Stromal cell of bone marrow (primary cell): ENCODE results near the gene MPHOSPH9.
"Not testable (repeated sequence)": the region's sequence is repeated elsewhere in the genome, so short reads cannot be mapped to it uniquely, and the experiment has no call there.

Experiments used
- DNase-seq: peaks from one replicate; pipeline ENCODE4 v3.0.0-alpha.2; 2012; ENCODE audit warnings: low read depth

MPHOSPH9 gene

DNA sequence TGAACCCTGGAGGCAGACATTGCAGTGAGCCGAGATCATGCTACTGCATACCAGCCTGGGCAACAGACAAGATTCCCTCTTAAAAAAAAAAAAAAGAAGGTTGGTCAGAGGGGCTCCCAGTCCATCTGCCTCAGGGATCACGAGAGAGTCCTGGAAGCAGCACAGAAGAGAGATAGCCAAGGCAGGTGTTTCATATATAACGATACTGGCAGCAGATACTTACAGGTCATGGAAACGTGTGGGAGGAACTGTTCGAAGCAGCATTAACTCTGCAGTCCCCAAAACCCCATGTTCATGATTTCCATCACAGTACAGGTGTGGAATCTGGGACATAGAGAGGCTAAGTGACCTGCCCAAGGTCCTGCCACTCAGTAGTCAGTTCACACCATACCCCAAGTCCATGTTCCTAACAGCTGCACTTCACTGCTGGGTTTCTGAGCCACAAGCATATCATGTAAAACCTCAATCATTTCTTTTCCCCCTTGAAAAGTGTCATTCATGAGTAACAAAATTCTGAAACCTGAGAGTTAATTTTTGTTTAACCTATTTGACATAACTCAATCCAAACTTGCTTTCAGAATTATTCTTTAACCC, 22.0 kb upstream of the MPHOSPH9 start:
- no peak for DNase-seq

- DNase-seq = no peak
Observed at GRCh38 chr12:123253641-123254459, 20.9 kb upstream of the MPHOSPH9 start.

GRCh38 chr12:123252365-123252764, 19.4 kb upstream of the MPHOSPH9 start:
- not testable (repeated sequence) for DNase-seq

DNA sequence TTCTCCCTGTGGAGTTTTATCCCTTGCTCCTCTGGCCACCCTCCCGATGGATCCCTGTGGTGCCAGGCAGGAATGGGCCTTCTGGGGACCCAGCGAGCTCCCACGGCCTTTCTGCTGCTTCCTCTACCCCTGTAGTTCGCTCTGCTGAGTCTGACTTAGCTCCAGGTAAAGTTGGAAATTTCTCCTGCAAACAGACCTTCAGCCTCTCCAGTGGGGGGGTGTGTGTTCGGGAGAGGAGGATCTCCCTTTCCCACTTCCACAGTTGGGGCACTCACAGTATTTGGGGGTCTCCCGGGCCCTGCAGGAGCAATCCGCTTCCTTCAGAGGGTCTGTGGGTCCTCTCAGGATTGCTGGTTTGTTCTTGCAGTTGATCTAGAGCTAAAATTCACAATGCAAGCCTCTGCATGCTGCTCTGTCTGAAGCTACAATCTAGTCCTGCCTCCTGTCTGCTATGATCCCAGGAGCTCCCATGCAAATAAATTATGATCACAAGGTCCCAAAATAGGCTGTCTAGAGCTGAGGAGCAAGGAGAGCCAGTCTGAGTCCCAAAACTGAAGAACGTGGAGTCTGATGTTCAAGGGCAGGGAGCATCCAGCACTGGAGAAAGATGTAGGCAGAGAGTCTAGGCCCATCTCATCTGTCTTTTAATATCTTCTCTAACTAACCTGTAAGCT, 18.6 kb upstream of the MPHOSPH9 start:
- no peak for DNase-seq

DNA sequence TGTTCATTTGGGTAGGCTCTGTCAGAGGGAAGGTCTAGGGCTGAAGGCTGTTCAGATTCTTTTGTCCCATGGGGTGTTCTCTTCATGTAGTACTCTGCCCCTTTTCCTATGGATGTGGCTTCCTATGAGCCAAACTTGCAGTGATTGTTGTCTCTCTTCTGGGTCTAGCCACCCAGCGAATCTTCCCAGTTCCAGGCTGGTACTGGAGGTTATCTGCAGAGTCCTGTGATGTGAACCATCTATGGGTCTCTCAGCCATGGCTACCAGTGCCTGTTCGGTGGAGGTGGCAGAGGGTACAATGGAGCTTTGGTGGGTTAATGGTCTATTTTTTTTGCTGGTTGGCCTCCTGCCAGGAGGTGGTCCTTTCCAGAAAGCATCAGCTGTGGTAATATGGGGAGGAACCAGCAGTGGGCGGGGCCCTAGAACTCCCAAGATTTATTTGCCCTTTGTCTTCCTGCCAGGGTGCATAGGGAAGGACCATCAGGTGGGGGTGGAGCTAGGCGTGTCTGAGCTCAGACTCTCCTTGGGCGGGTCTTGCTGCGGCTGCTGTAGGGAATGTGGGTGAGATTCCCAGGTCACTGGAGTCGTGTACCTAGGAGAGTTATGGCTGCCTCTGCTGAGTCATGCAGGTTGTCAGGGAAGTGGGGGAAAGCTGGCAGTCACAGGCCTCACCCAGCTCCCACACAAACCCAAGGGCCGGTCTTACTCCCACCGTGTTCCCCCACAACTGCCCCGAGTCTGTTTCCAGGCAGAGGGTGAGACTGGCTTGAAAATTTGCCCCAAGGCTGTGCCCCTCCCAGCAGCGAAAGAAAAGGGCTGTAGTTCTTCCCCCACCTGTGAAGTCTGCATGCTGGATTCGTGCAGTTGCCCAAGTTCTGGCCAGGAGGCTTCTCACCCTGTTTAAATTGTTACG, 17.8 kb upstream of the MPHOSPH9 start:
- no peak for DNase-seq

DNA sequence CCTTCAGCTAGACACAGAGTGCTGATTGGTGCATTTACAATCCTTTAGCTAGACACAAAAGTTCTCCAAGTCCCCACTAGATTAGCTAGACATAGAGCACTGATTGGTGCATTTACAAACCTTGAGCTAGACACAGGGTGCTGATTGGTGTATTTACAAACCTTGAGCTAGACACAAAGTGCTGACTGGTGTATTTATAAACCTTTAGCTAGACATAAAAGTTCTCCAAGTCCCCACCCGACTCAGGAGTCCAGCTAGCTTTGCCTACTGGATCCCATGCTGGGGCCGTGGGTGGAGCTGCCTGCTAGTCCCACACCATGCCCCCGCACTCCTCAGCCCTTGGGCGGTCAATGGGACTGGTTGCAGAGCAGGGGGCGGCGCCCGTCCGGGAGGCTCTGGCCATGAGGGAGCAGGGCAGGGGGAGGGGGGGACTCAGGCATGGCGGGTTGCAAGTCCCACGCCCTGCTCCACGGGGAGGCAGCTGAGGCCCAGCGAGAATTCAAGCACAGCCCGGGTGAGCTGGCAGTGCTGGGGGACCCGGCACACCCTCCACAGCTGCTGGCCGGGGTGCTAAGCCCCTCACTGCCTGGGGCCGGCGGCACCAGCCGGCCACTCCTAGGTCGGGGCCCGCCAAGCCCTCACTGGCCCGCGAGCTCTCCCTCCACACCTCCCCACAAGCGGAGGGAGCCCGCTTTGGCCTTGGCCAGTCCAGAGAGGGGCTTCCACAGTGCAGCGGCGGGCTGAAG, 16.2 kb upstream of the MPHOSPH9 start:
- not testable (repeated sequence) for DNase-seq

DNA sequence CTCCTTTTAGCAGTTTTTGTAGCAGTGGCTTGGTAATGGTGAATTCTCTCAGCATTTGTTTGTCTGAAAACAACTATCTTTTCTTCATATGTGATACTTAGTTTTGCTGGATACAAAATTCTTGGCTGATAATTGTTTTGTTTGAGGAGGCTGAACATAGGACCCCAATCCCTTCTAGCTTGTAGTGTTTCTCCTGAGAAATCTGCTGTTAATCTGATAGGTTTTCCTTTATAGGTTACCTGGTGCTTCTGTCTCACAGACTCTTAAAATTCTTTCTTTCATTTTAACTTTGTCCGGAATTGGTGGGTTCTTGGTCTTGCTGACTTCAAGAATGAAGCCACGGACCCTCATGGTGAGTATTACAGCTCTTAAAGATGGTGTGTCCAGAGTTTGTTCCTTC, 15.2 kb upstream of the MPHOSPH9 start:
- DNase-seq = not testable (repeated sequence)

DNA sequence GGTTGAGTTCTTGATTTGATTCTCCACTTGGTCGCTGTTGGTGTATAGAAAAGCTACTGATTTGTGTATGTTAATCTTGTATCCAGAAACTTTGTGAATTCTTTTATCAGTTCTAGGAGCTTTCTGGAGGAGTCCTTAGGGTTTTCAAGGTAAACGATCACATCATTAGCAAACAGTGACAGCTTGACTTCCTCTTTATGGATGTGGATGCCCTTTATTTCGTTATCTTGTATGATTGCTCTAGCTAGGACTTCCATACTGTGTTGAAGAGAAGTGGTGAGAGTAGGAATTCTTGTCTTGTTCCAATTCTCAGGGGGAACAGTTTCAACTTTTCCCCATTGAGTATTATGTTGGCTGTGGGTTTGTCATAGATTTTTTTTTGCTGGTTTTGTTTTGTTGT, 12.7 kb upstream of the MPHOSPH9 start:
- no peak for DNase-seq

GRCh38 chr12:123243671-123244262, 10.8 kb upstream of the MPHOSPH9 start:
- no peak for DNase-seq

- DNase-seq = peak; percentile 18
Observed at GRCh38 chr12:123242116-123242904, 9.4 kb upstream of the MPHOSPH9 start.

- no peak for DNase-seq
Observed at GRCh38 chr12:123238961-123239360, 6.0 kb upstream of the MPHOSPH9 start.

GRCh38 chr12:123238330-123238682, 5.4 kb upstream of the MPHOSPH9 start:
- DNase-seq = no peak

GRCh38 chr12:123237646-123238329, 4.8 kb upstream of the MPHOSPH9 start:
- DNase-seq = peak; percentile 70

- no peak for DNase-seq
Observed at GRCh38 chr12:123233505-123234308, 766 bp upstream of the MPHOSPH9 start.

- no peak for DNase-seq
Observed at GRCh38 chr12:123232472-123232806, 502 bp downstream of the MPHOSPH9 start.

DNA sequence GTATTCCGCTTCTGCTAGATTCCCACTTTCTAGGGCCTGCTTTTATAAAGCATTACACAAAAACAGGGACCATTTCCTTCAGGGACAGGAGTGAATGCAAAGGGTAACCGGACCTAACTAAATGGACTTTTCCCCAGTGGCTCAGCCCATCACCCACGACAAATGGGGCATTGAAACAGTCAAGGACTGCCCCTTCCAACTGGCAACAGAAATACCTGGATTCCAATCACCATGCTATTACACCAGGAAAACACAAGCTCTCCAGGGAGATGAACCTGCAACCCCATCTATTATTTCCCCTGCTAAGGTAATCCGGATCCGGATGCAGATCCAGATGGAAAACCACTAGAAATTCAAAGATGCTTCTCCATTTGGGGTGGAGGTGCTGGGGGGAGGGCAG, 1.0 kb downstream of the MPHOSPH9 start:
- no peak for DNase-seq

DNA sequence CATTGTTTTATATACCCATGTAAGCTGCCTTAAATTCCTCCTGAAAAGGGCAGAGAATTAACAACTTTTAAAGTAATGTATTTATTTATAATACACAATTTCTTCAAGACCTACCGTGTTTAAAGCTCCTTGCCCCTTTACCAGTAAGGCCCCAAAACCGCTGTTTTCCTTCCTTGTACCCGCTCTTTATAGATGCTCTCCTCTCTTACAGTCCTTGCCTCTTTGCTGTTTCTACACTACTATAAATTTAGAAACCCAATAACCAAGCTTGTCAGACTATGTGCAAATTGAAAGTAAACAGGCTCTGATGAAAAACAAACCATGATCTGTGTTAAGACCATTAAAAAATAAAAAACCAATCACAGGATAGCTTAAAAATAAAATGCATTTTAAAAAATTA, 3.9 kb downstream of the MPHOSPH9 start:
- no peak for DNase-seq

DNA sequence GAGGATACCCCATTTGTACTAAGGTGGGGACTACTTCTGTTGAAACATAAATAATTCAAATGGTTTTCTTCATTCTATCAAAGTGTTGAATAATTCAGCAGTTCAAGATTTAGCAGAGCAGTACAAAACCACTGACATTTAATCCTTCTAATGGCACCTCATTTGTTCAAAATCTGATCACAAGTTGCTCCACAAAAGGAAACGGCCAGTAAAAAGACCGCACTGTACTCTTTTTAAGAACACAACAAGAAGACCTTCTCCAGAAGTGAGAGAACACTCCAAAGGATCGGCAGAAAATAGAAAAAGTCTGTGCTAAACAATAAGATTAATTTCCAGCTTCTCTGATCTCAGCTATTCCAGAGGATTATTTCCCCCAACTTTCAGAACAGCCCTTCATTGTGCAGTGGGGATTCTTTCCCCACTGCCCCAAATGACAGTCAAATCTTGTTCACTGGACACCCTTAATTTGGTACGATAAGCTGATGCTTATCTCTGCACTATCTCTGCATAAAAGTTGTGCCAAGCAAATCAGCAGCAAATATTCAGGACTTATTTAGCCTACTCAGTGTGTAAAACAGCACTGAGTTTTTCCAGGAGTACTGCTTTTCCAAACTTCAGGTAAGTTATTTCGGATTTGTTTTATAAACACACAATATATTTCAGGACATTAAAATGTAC, 5.2 kb downstream of the MPHOSPH9 start:
- DNase-seq = no peak
